Measurements from ENCODE around the gene POLD1. TPM values are rescaled to one million over a fixed set of nuclear protein-coding genes. Genes with fewer than 3 reads are reported as not detected.
"Not testable (repeated sequence)": the region's sequence is repeated elsewhere in the genome, so short reads cannot be mapped to it uniquely, and the experiment has no call there.

Gene POLD1
- total and polyA plus RNA-seq, 2 experiments from 2014 or later, result 18.2 to 32.6 TPM

DNA sequence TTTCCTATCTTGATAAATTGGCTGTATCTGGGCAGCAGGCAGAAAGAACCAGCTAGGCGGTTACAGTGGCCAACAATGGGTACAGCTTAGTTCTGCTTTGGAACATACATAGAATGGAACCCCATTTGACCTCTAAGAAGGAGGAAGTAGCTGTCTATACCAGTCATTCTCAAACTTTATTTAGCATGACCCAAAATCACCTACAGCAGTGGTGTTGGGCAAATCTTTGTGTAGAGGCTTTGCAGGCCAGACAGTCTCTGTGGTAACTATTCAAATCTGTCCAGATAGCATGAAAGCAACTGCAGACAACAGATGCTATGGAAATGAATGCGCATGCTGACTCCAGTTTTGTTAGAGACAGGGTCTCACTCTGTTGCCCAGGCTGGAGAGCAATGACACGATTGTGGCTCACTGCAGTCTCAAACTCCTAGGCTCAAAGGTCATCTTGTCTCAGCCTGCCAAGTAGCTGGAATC lies 43.0 kb upstream of the POLD1 start:
- no peak overlapping the region for H2AFZ ChIP-seq
- H3K27ac ChIP-seq, result no peak overlapping the region
- DNase-seq (ENCODE audit: low spot score), result no peak
- H4K20me1 ChIP-seq (ENCODE audit: insufficient read depth, poor library complexity, severe bottlenecking), result no peaks in the 10 kb centered on the region
- WGBS (ENCODE audit: low lambda C conversion rate, missing lambda C conversion rate), result 91% methylated on average over 3 of the region's 3 CpGs
- H3K36me3 ChIP-seq (replicated peaks; ENCODE audit: insufficient read depth, low read depth), result no peaks in the 10 kb centered on the region
- no peak overlapping the region for H3K4me2 ChIP-seq
- H3K4me3 ChIP-seq, result no peak overlapping the region
- no peaks in the 10 kb centered on the region for H3K9me3 ChIP-seq (ENCODE audit: low read depth)
- no peaks in the 10 kb centered on the region for H3K9me2 ChIP-seq (replicated peaks; ENCODE audit: insufficient read depth)
- H3K79me2 ChIP-seq, result no peaks in the 10 kb centered on the region
- no peaks in the 10 kb centered on the region for H3K27me3 ChIP-seq
- TF ChIP-seq, protein P1, sequence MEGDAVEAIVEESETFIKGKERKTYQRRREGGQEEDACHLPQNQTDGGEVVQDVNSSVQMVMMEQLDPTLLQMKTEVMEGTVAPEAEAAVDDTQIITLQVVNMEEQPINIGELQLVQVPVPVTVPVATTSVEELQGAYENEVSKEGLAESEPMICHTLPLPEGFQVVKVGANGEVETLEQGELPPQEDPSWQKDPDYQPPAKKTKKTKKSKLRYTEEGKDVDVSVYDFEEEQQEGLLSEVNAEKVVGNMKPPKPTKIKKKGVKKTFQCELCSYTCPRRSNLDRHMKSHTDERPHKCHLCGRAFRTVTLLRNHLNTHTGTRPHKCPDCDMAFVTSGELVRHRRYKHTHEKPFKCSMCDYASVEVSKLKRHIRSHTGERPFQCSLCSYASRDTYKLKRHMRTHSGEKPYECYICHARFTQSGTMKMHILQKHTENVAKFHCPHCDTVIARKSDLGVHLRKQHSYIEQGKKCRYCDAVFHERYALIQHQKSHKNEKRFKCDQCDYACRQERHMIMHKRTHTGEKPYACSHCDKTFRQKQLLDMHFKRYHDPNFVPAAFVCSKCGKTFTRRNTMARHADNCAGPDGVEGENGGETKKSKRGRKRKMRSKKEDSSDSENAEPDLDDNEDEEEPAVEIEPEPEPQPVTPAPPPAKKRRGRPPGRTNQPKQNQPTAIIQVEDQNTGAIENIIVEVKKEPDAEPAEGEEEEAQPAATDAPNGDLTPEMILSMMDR (IDR thresholded peaks at IDR 0.05; ENCODE audit: poor library complexity), result no peak
- no peak for TF ChIP-seq EZH2phosphoT487 (IDR thresholded peaks at IDR 0.05; ENCODE audit: low read depth, severe bottlenecking, unreplicated experiment)
- TF ChIP-seq EZH2 (IDR thresholded peaks at IDR 0.05; ENCODE audit: borderline replicate concordance), result no peak
- no peaks in the 10 kb centered on the region for H3K4me1 ChIP-seq (ENCODE audit: insufficient read depth)

DNA sequence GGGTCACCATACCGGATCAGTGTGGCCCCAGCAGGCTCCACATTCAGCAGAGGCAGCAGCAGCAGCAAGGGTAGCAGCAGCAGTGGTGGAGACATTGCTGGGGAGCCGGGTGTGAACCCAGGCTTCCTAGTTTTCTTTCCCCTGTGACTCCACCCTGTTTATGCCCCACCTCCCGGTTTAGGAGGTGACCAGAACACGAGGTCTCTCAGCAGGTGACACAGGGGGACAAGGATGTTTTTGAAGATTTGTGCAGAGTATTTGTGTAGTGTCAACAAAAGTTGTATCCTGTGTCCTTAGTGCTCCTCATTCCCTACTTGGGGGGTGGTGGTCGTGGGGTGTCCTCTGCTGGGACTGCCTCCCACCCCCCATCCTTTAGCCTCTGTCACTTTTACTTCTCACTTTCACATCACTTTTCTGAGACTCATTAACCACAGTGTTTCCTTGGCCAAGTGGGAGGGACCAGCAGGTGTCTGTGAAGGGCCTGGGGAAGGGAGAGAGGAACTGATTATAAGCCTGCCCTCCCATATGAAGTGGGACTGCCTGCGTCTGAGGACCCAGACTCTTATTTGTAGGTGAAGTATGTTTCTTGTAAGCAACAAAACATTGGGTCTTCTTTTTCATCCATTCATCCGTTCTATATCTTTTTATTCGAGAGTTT lies 39.4 kb upstream of the POLD1 start:
- no peak overlapping the region for H3K4me2 ChIP-seq
- H3K9me3 ChIP-seq (ENCODE audit: low read depth), result no peaks in the 10 kb centered on the region
- H2AFZ ChIP-seq, result no peak overlapping the region
- no peaks in the 10 kb centered on the region for H3K27me3 ChIP-seq
- no peaks in the 10 kb centered on the region for H4K20me1 ChIP-seq (ENCODE audit: insufficient read depth, poor library complexity, severe bottlenecking)
- H3K27ac ChIP-seq, result no peak overlapping the region
- WGBS (ENCODE audit: low lambda C conversion rate, missing lambda C conversion rate), result 90% methylated on average over 8 of the region's 8 CpGs
- H3K9me2 ChIP-seq (replicated peaks; ENCODE audit: insufficient read depth), result no peaks in the 10 kb centered on the region
- no peak overlapping the region for H3K4me3 ChIP-seq
- no peak for DNase-seq (ENCODE audit: low spot score)
- H3K4me1 ChIP-seq (ENCODE audit: insufficient read depth), result no peaks in the 10 kb centered on the region
- no peaks in the 10 kb centered on the region for H3K79me2 ChIP-seq
- TF ChIP-seq EZH2phosphoT487 (IDR thresholded peaks at IDR 0.05; ENCODE audit: low read depth, severe bottlenecking, unreplicated experiment) (no peak), EZH2 (IDR thresholded peaks at IDR 0.05; ENCODE audit: borderline replicate concordance) (no peak)
- TF ChIP-seq, protein P1 (IDR thresholded peaks at IDR 0.05; ENCODE audit: poor library complexity), result no peak
- no peaks in the 10 kb centered on the region for H3K36me3 ChIP-seq (replicated peaks; ENCODE audit: insufficient read depth, low read depth)

DNA sequence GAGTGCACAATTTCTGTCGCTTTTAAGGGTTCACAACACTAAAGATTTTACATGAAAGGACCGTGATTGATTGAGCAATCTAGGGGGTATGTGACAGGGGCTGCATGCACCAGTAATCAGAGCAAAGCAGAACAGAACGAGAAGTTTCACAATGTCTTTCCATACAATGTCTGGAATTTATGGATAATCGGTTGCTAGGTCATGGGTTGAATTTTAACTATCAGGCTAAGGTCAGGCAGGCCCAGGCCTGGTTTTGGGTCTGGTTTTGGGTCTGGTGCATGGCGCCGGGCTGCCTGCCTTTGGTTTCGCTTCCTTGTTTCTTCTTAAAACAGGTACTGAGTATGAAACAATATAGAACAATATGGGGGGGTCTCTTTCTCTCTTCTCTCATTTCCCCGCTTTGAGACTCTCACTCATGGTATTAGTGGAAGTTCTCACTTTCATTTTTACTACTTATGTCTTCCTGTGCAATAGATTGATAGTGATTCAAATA lies 37.0 kb upstream of the POLD1 start:
- H2AFZ ChIP-seq; H3K9me2 ChIP-seq (replicated peaks; ENCODE audit: insufficient read depth); H3K36me3 ChIP-seq (replicated peaks; ENCODE audit: insufficient read depth, low read depth); H3K4me1 ChIP-seq (ENCODE audit: insufficient read depth); H3K27ac ChIP-seq; H3K9me3 ChIP-seq (ENCODE audit: low read depth); H3K4me2 ChIP-seq; DNase-seq (ENCODE audit: low spot score); H3K4me3 ChIP-seq; H4K20me1 ChIP-seq (ENCODE audit: insufficient read depth, poor library complexity, severe bottlenecking); H3K27me3 ChIP-seq; H3K79me2 ChIP-seq: not testable (repeated sequence)
- 65% methylated on average over 8 of the region's 8 CpGs for WGBS (ENCODE audit: low lambda C conversion rate, missing lambda C conversion rate)

DNA sequence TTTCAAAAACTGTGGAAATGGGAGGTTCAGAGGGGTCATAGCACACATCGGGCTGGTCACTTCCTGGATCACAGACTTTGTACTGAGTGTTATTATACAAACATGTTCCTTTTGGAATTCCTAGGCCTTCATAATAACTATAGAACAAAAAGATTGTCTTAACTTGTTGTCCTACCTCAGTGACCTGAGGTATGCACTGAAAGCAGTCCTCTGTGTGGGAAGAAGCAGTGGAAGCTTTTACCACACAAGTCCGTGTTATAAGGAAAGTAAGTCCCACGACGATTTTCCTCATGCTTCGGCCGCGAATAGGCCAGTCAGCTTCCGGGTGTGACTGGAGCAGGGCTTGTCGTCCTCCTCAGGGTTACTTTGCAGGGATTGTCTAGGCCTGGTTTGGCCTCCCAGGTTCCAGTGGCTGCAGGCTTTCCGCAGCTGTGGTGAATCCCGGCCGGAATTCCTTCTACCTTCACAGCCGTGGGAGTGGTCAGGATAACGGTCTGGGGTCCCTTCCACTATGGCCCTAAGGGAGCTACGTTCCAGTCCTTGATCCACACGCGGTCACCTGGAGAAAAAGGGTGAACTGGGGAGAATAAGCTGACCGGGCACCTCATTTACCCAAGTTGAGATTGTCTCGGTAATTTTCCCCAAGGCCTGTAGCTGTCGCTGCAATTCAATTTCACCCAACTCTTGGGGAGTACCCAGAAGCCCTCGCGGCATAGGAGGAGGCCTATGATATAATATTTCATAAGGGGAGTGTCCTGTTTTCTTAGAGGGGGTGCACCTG lies 34.7 kb upstream of the POLD1 start:
- H4K20me1 ChIP-seq (ENCODE audit: insufficient read depth, poor library complexity, severe bottlenecking), result no peaks in the 10 kb centered on the region
- no peak overlapping the region for H3K4me3 ChIP-seq
- no peaks in the 10 kb centered on the region for H3K9me2 ChIP-seq (replicated peaks; ENCODE audit: insufficient read depth)
- H3K27me3 ChIP-seq, result no peaks in the 10 kb centered on the region
- no peaks in the 10 kb centered on the region for H3K79me2 ChIP-seq
- H3K4me2 ChIP-seq, result no peak overlapping the region
- no peaks in the 10 kb centered on the region for H3K4me1 ChIP-seq (ENCODE audit: insufficient read depth)
- DNase-seq (ENCODE audit: low spot score), result no peak
- TF ChIP-seq EZH2phosphoT487 (IDR thresholded peaks at IDR 0.05; ENCODE audit: low read depth, severe bottlenecking, unreplicated experiment) (no peak), EZH2 (IDR thresholded peaks at IDR 0.05; ENCODE audit: borderline replicate concordance) (no peak)
- TF ChIP-seq, protein P1 (IDR thresholded peaks at IDR 0.05; ENCODE audit: poor library complexity), result no peak
- H3K9me3 ChIP-seq (ENCODE audit: low read depth), result no peaks in the 10 kb centered on the region
- no peak overlapping the region for H2AFZ ChIP-seq
- H3K36me3 ChIP-seq (replicated peaks; ENCODE audit: insufficient read depth, low read depth), result no peaks in the 10 kb centered on the region
- no peak overlapping the region for H3K27ac ChIP-seq
- 85% methylated on average over 22 of the region's 22 CpGs for WGBS (ENCODE audit: low lambda C conversion rate, missing lambda C conversion rate)

All from hepatocyte (in vitro differentiated cells).